HUDEP-2 (cell line): ENCODE results near the gene ZNF699.
"Not testable (repeated sequence)": the region's sequence is repeated elsewhere in the genome, so short reads cannot be mapped to it uniquely, and the experiment has no call there.

Source experiments
- DNase-seq, 76 experiments: peaks; one replicate each; lab custom pipeline; 2025; ENCODE audit not compliant: unreplicated experiment in 76 of 76; lab: John Stamatoyannopoulos, UW

ZNF699 gene

DNA sequence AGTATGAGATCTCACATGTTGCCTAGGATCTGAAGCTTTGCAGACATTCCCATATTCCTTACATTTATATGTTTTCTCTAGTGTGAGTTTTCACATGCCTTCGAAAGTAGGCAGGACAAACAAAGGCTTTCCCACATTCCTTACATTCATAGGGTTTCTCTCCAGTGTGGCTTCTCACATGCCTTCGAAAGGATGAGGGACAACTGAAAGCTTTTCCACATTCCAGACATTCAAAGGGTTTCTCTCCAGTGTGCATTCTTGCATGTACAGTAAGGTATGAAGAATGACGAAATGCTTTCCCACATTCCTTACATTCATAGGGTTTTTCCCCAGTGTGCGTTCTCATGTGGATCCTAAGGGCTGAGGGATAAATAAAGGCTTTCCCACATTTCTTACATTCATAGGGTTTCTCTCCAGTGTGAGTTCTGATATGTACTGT lies 14.2 kb downstream of the ZNF699 start:
- DNase-seq: no peak

DNA sequence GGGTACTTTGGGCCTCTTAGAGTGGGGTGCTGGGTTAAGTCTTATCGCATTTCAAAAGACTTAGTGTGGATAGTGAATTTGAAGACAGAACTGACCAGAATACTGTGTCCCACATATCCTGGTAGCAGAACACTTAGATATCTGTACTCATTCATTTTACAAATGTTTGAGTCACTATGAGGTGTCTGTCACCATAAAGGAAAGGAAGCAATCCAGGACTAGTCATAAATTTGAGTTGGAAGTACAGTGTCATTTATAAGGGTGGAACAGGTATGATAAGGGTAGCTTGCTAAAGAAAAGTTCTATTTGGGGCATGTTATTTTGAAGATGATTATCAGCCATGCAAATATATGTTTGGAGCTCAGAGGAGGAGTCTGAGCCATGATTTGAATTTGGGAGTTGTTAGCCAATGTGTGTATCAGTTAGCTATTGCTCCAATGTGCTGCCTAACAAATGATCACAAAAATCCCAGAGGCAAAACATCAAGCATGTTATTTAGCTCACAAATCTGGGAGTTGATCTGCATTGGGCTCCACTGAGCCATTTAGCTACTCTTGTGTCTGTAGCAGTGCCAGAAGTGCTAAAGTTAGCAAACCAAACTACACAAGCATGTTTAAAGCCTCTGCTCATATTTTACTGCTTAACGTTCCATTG lies 20.3 kb downstream of the ZNF699 start:
- DNase-seq: no peak

DNA sequence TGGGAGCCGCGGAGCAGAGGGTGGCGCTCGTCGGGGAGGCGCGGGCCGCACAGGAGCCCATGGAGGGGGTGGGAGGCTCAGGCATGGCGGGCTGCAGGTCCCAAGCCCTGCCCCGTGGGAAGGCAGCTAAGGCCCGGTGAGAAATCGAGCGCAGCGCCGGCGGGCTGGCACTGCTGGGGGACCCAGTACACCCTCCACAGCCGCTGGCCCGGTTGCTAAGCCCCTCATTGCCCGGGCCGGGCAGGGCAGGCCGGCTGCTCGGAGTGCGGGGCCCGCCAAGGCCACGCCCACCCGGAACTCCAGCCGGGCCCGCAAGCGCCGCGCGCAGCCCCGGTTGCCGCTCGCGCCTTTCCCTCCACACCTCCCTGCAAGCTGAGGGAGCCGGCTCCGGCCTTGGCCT lies 26.2 kb downstream of the ZNF699 start:
- not testable (repeated sequence) for DNase-seq

DNA sequence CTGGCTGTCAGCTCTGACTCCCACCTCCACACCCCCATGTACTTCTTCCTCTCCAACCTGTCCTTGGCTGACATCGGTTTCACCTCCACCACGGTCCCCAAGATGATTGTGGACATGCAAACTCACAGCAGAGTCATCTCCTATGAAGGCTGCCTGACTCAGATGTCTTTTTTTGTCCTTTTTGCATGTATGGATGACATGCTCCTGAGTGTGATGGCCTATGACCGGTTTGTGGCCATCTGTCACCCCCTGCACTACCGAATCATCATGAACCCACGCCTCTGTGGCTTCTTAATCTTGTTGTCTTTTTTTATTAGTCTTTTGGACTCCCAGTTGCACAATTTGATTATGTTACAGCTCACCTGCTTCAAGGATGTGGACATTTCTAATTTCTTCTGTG lies 58.4 kb downstream of the ZNF699 start:
- DNase-seq: no peak

DNA sequence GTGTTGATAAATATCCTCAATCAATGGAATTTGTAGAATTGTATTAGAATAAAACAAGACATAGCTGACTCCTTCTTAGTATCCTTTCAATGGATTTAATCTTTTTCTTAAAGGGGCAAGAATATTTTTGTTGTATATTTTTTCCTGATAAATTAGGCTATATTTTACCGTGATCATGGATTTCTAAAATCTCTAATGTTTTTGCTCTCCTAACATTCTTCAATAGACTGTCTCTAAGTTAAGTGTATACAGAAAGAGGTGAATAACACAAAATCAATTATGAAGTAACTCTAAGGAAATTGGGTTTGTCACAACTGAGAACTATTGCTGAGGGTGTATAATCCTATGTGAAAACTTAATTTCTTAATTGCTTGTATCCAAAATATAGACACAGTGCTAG lies 59.0 kb downstream of the ZNF699 start, which contains the start of gene OR7E24:
Gene OR7E24 (plus strand): TSS at position 301 of the 400 bp plus-strand sequence. CDS start 114 bp downstream, outside the sequence.
- no peak for DNase-seq
